OCI-LY3 (cell line): Measurements from ENCODE around the gene BRAT1.

Source experiments
- EZH2phosphoT487 ChIP-seq: fragments of 200-600 bp; shearing (Covaris generic); IDR thresholded peaks from 2 replicates; pipeline ENCODE4 v1.6.1; 2018; ENCODE audit warnings: antibody characterized with exemption, mixed run types, low read depth
- TF ChIP-seq, protein P1 (sequence below): fragments of 200-600, 300-600 bp; sonication (generic); IDR thresholded peaks from 2 replicates; pipeline ENCODE4 v1.5.1; 2014; ENCODE audit warnings: antibody characterized with exemption, low read length, low read depth

- TF ChIP-seq, protein P1, sequence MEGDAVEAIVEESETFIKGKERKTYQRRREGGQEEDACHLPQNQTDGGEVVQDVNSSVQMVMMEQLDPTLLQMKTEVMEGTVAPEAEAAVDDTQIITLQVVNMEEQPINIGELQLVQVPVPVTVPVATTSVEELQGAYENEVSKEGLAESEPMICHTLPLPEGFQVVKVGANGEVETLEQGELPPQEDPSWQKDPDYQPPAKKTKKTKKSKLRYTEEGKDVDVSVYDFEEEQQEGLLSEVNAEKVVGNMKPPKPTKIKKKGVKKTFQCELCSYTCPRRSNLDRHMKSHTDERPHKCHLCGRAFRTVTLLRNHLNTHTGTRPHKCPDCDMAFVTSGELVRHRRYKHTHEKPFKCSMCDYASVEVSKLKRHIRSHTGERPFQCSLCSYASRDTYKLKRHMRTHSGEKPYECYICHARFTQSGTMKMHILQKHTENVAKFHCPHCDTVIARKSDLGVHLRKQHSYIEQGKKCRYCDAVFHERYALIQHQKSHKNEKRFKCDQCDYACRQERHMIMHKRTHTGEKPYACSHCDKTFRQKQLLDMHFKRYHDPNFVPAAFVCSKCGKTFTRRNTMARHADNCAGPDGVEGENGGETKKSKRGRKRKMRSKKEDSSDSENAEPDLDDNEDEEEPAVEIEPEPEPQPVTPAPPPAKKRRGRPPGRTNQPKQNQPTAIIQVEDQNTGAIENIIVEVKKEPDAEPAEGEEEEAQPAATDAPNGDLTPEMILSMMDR: no peak
- TF ChIP-seq EZH2phosphoT487: no peak
Observed at GRCh38 chr7:2545746-2546425, 9.4 kb downstream of the BRAT1 start.
